Measurements from ENCODE around the gene PAXX.

- TF ChIP-seq POLR2A (IDR thresholded peaks at IDR 0.05): no peak
- no peak for TF ChIP-seq CTCF (IDR thresholded peaks at IDR 0.05)
These were observed 27.3 kb upstream of the PAXX start for GRCh38 chr9:136964833-136965422.

All from uterus (tissue), 2 donors.